Measurements from ENCODE around the gene DIP2C.
"Not testable (repeated sequence)": the region's sequence is repeated elsewhere in the genome, so short reads cannot be mapped to it uniquely, and the experiment has no call there.

Gene DIP2C

DNA sequence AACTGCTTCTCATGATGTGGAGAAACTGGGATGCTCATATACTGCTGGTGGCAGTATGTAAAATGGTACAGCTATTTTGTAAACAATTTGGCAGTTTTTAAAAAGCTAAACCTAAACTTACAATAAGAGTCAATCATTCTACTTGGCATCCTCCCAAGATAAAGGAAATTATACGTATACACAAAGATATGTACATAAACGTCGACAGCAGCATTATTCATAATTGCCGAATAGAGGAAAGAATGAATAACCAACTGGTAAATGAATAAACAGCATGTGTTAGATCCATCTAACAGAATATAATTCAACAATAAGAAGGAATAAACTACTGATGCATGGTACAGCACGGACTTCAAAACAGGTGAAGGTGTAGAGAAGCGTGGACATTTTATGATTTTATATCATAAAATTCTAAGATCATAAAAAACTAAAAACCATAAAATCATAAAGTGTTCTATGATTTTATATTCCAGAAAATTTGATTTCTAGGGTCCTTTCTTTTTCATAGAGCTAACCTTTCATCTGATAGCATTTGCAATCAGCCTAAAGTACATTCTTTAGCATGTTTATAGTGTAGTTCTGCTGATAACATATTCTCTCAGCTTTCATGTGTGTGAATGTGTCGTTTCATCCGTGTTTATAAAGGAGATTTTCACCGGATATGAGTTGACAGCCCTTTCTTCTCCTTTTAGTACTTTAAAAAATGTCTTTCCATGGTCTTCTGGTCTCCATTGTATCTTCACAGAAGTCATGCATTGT, 261.5 kb downstream of the DIP2C start:
- no peak for DNase-seq

DNA sequence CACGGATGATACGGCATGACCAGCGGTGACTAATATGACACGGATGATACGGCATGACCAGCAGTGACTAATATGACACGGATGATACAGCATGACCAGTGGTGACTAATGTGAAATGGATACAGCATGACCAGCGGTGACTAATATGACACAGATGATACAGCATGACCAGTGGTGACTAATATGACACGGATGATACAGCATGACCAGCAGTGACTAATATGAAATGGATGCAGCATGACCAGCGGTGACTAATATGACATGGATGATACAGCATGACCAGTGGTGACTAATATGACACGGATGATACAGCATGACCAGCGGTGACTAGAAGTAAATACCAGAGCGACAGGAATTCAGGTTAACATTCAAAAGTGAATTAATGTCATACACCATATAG, 264.1 kb downstream of the DIP2C start:
- not testable (repeated sequence) for DNase-seq

DNA sequence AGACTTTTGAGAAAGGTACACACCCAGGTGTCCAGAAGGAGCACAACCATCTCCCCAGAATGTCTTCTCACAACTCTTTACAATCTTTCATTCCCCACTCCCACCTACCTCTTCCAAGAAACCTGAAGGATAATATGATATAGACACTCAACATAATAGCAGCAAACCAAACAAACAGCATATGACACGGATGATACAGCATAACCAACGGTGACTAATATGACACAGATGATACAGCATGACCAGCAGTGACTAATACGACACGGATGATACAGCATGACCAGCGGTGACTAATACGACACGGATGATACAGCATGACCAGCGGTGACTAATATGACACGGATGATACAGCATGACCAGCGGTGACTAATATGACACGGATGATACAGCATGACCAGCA, 264.7 kb downstream of the DIP2C start:
- DNase-seq: not testable (repeated sequence)

DNA sequence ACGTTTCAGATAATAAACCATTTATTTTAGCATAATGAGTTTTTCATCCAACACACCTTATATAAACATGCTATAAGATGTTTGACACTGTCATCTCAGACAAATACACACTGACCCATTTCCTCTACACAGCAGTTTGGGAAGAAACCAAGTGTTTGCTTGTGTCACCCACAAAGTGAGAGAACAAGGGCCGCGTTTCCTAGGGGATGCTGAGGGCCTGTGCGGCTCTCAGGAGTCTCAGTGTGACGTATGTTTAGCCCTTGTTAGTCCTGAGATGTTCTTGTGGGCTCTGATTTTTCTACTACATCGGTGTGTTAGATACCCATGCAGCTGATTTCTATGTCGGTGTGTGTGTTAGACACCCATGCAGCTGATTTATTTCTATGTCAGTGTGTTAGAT, 266.3 kb downstream of the DIP2C start:
- DNase-seq: no peak

DNA sequence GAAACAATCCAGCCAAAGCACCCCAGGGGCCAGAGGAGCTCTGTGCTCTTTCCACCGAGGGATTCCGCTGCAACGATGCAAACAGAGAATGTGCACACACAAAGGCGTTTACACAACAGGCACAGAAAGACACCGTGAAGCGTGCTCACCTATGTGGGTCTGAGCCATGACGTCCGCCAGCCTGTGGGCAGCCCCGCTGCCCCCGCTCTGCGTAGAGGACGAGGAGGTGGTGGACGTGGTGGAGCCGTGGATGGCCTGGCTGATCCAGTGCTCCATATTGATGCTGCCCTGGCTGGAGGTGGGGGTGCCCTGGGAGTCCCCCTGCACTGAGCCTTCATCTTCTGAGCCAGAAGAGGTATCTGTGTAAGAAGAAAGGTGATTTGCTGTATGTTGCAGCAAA, 266.8 kb downstream of the DIP2C start:
- no peak for DNase-seq

DNA sequence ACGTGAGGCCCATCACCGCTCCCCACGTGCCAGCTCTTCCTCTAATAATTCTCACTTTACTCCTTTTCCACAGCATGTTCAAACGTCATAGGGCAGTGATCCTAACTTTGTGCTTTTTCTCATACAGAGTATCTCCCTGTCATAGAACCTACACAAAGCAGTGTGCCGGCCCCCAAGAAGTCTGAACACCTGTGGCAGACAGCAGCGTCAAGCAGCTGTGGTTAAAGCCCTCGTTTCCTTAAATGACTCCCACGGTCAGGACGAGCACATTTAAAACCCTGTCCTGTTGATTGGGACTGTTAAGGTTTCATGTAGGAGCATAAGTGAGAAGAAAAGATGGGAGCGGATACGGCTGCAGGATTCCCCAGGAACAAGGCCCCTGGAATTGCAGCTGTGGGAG, 267.2 kb downstream of the DIP2C start:
- no peak for DNase-seq

DNA sequence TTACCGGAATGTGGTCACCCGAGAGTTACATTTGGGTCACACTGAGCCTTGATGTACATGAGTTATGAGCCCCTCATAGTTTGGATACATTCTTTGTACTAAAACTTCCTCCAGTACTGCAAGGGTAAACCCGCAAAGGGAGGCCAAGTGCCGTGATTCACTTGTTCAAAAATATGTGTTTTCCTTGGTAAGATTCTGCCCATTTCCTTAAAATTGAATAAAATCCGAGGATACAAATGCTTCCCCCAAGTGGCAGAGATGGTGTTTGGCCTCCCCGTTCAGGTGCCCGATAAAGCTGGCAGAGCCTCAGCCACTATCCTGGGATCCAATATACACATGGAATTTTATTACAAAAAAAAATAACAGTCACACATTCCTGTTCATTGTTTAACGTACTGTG, 268.3 kb downstream of the DIP2C start:
- DNase-seq: no peak

DNA sequence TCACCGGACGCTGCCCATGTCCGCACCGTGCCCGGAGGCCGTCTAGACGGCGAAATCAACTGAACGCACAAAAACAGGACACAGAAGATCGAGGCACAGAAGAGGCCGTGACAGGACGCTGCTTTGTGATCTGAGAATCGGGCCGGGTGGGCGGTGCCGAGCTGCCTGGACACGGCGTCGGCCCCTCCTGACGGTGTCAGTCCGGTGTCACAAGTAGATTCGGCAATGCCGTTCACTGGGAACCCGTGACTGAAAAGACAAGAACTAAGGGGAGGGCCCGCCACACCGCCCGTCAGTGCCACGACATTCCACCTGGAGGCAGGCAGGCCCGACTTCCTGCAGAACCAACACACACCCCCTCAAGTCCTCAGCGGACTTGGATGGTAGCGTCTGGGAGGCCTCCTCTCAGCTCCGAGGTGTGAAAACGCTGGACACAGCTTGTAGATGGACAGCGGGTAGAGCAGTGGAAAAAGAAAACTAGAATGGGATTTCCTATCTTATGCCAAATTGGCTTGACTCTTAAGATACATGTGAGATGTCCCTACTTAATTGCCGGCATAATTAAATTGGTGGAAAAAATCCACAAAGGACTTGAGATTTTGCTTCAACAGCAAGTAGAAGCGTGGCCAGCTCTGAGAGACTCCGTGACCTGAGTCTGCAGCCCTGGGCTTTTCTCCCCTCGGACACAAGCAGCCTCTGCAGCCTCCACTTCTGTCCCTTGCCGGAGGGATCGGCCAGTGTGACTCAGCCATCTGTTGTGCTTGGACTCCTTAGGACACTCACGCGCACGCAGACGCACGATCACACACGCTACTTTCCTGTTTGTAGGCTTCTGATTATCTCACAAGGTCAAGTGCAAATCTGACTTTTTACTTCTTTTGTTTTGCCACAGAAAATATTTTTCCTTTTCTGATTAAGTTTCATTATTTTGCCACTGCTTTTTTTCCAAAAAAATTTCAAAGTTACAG, 269.0 kb downstream of the DIP2C start:
- no peak for DNase-seq

DNA sequence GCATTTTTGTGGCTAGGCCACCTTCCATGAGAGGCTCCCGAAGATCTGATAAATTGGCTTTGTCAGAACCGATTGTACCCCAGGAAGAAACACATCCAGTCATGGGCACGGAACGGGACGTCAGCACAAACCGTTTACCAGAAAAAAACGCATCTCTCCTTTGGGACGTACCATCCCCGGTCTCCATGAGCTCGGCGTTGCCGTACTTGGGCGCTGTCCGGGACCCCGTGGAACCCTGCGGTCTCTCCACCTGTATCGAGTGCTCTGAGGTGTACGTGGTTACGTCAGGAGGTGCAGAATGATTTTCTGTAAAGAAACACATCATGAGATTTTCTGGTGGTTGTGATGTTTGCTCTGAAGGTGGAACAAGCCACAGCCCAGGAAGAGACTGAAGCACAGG, 270.6 kb downstream of the DIP2C start:
- DNase-seq: no peak

DNA sequence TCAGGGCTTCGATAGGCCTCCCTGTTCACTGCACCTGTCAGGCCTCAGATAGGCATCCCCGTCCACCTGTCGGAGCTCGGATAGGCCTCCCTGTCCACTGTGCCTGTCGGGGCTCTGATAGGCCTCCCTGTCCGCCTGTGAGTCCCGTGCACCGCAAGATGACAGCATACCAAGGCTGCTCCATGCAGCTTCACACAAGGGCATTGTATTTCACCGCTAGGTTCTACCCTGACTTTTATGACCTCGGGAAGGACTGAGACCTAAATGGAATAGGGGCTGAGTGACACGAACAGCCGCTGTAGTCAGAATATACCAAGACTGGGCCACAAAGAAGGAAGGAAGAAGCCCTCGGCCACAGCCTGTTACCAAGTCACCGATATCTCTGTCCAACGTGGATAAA, 271.2 kb downstream of the DIP2C start:
- DNase-seq: no peak

DNA sequence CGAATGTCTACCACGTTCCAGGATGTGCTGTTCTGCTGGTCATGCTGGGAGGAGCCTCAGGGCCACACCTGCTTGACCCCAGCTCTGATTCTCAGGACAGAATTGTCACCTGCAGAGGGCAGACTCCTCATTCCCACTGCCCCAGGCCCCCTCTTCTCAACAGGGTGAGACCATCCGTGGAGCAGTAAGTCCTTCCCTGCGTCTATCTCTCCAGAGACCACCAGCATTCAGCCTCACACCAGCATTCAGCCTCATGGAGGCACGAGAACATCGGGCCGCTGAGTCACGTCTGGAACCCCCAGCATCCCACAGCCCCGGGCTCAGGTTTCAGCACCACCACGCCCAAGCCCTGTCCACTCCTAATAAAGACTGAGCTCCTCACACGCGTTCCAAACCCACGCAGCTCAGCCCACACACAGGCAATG, 273.4 kb downstream of the DIP2C start:
- no peak for DNase-seq

DNA sequence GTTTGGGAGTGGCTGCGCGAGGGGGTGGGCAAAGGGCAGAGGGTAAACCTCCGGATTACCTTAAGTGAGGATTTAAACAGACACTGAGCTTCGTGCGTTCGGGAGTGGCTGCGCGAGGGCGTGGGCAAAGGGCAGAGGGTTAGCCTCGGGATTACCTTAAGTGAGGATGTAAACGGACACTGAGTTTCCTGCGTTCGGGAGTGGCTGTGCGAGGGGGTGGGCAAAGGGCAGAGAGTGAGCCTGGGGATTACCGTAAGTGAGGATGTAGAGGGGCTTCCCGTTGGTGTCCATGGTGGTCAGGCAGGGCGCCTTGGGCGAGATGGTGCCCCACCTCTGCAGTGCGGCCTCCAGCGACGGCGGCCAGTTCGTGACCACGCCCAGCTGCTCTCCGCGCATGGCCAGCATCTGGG, 275.8 kb downstream of the DIP2C start:
- no peak for DNase-seq

DNA sequence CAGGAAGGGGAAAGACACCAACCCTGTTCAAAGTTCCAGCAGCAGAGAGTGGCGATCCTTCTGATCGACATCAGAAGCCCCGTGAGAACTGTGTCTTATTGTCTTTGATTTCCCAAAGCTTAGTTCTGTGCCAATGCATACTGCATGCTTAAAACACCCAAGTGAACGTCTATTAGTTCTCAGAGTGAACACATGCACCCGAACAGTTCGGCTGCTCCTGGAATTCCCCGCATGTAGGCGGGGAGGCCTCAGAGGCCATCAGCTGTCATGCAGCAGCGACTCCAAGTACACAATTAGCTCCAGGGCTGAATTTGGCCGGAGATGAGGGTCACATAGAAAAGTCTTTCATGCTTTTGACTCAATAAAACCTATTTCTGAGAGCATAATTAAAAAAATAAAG, 277.4 kb downstream of the DIP2C start:
- DNase-seq: no peak

DNA sequence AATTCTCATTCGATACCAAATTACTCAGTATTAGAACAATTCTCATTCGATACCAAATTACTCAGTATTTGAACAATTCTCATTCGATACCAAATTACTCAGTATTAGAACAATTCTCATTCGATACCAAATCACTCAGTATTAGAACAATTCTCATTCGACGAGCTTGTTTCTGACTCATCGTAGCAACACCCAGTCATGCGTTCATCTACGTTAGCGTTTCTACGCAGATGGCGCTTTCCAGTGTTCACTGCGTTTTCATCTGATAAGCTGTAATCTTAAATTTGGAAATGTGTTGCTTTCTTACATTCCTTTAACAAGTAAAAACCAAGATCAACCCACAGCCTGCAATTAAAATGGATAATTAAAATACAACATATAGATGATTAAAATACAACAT, 277.9 kb downstream of the DIP2C start:
- DNase-seq: no peak

DNA sequence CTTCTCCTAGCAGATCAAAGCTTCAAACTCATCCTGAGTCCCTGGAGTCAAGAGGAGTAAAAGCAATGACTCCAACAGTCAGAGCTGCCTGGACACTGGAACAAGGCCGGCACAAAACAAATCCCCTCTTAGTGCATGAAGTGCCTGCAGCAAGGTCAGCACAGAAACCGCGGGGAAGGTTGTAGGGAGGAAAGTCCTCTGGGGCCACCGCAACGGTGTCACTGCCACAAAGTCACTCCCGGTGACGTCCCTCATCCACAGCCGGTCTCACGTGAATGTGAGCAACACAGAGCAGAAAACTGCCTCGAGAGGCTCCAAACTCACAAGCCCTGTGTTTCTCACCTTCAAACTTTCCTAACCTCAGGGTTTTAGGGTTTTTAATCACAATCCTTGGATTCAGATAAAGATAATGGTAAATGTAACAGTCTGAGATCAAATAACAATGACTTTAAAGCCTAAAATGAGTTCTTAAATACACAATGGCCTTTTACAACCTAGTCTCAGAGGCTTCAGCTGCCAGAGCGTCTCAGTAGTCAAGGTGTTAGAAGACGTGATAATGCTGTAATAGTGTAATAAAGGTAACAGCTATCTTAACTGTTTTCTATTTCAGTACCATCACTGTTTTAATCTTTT, 279.9 kb downstream of the DIP2C start:
- no peak for DNase-seq

DNA sequence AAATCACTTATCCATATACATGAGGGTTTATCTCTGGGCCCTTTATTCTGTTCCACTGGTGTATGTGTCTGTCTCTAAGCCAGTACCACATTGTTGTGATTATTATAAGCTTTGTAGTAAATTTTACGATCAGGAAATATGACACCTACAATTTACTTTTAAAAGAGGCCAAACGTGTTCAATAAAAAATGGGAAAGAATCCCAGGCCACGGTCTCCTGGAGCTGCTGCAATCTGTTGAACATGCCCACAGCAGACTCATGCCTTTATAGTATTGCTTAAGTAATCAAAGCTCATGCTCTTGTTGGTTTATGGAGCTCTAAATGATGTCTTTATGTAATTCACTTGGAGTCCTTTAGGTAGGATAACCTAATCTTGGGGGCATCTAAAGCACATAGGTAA, 281.2 kb downstream of the DIP2C start:
- DNase-seq: no peak

DNA sequence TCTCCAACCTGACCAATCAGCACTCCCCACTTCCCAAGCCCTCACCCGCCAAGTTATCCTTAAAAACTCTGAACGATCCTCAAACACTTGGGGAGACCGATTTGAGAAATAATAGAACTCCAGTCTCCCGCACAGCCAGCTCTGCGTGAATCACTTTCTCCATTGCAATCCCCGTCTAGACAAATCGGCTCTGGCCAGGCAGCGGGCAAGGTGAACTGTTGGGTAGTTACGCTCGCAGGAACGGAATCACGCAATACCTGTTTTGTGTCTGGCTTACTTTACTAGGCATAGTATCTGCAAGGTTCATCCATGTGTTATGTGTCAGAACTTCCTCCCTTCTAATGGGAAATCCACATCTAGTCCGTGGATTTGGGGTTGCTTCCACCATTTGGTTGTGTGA, 282.5 kb downstream of the DIP2C start:
- no peak for DNase-seq

DNA sequence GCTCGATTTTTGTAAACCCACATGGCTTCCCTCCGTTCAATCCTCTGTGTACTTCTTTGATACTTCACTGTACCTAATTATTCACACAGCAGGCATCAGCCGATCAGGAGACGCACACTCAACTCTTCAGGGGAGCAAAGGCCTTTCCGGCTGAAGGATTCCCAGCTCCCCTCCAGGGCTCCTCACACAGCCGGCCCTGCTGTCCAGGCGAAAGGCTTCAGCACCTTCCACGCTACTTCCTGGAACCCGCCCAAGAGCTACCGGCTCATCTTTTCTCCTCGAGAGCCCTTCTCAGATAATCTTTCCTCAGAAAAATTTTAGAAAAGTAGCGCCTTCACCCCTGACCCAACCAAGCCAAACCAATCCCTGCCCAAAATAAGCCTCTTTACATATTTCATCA, 283.8 kb downstream of the DIP2C start:
- DNase-seq: no peak

DNA sequence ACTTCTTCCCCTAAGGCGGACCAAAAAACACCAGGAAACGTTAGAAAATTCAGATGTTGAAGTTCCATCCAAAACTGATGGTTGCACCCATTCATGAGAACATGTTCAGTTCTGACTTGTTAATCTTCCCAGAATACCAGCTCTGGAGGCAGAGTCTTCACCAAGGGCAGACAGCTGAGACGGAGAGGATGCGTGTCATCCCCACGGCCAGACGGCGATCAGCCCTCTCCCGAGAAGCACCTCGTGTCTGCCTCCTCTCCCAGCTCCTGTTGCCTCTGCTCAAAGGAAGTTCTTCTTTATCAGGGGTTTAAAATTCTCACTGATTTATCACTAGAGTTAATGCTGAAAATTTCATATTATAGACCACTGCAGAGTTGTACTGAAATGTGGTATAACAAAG, 284.5 kb downstream of the DIP2C start:
- no peak for DNase-seq

DNA sequence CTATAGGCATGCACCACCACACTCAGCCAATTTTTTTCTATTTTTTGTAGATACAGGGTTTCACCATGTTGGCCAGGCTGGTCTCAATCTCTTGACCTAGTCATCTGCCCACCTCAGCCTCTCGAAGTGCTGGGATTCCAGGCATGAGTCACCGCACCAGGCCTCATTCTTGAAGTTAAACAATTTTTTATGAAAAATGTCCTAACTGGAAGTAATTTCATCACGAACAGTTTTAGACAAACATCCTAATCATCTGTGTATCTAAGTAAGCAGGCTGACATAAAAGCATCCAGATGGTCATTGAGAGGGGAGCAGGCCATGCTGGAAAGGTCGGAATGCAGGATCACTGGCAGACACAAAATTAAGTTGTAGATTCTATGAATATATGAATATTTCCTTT, 285.1 kb downstream of the DIP2C start:
- DNase-seq: no peak

DNA sequence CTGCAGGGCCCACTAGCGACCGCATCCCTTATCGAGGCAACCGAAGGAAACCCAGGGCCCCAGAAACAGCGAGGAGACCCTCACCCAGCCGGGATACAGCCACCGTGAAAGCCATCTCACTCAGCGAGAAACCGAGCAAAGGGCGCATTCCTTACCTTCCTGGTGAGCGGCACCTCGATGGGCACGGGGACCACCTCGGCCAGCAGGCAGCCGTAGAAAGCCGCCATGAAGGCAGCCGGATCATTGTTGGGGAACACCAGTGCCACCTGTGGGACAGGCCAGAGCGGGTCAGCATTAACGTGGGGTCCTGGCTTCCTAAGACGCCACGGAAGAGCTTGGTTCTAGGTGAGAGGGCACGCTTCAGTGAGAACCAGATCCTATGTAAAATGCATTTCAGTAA, 290.5 kb downstream of the DIP2C start:
- no peak for DNase-seq

DNA sequence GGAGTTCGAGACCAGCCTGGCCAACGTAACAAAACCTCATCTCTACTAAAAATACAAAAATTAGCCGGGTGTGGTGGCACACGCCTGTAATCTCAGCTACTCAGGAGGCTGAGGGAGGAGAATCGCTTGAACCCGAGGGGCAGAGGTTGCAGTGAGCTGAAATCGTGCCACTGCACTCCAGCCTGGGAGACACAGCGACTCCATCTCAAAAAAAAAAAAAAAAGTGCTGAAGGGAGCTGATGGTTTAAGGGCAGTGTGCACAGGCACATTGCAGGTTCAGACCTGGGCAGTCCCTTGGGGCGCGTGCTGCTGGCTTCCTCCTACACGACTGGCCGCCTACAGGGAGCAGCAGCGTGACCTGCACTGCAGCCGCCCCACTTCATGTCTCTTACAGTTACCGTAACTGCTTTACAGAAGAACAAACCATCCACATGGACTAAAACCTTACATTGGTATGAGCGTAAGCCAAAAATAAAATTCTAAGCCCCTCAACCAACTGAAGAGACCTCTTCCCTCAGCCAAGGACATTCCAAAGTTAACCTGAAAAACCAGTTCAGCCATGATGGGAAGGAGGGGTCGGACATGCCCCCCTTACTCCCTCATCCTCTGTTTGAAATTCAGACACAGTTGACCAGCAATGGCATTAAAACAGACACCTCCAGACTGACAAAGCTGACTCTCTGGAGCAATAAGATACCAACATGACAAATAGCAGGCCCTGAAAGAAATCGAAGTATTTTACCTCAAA, 292.0 kb downstream of the DIP2C start:
- no peak for DNase-seq

Data from AML-193 (cell line).